K562 (cell line): ENCODE results near the gene HRC. TPM values are rescaled to one million over a fixed set of nuclear protein-coding genes. Genes with fewer than 3 reads are reported as not detected.

Source experiments
- ATAC-seq: fragments of 200-7000 bp; cut with Tn5 transposase; 3 replicates; pipeline ENCODE4 v1.9.1; 2020; ENCODE audit warnings: moderate library complexity
- BruUV-seq: library from RNA; stranded (reverse); fragments of 400-500 nt; replicated peaks from 2 replicates; lab custom pipeline; 2021; lab: Mats Ljungman, UMichigan
- CTCF ChIA-PET: fragments of 300-600 bp; formaldehyde crosslinking; extraction: SDS; loops from one replicate; lab custom pipeline; 2021; ENCODE audit warnings: low intra/inter-chr PET ratio; lab: Yijun Ruan, JAX
- POLR2A ChIA-PET: fragments of 300-600, 350-650 bp; sonication (Branson Sonifier 250); formaldehyde crosslinking; extraction: SDS; loops from one replicate; lab custom pipeline; 2021; ENCODE audit warnings: antibody characterized with exemption, inconsistent platforms; lab: Yijun Ruan, JAX
- DNase-seq, 4 experiments: peaks; one replicate each; pipeline versions ENCODE4 v3.0.0 to v3.0.0-alpha.2; 2011 to 2018; ENCODE audit warnings: low spot score in 3 of 4, mixed read lengths in 3 of 4; ENCODE audit errors: extremely low read depth in 1 of 4
- FAIRE-seq: peaks from 2 replicates; lab custom pipeline; 2011; peaks lifted over from hg19 to GRCh38; lab: Jason Lieb, UNC
- H2AFZ ChIP-seq: 2 replicates; pipeline ENCODE4 v1.6.0; 2011; ENCODE audit warnings: low read depth, low read length, control low read depth, inconsistent platforms
- H3K27ac ChIP-seq: fragments of 200-600 bp; 3 replicates; pipeline ENCODE4 v1.8.0; 2011; ENCODE audit warnings: low read depth, mild to moderate bottlenecking, control low read depth, inconsistent platforms, low read length, moderate library complexity, mixed read lengths; ENCODE audit errors: extremely low read depth
- H3K27me3 ChIP-seq, 2 experiments: fragments of 300-600 bp in 1 of 2; 2 replicates in 1 of 2; 3 replicates in 1 of 2; pipeline versions ENCODE4 v1.6.0 to v1.8.0; 2011; ENCODE audit warnings: inconsistent platforms in 2 of 2, low read length in 2 of 2, mild to moderate bottlenecking in 1 of 2, mixed read lengths in 1 of 2, moderate library complexity in 1 of 2; ENCODE audit not compliant: control insufficient read depth in 2 of 2, insufficient read depth in 2 of 2
- H3K36me3 ChIP-seq: fragments of 300-600 bp; 3 replicates; pipeline ENCODE4 v1.8.0; 2011; ENCODE audit warnings: mild to moderate bottlenecking, low read length, inconsistent platforms; ENCODE audit not compliant: control insufficient read depth, insufficient read depth
- H3K4me1 ChIP-seq, 2 experiments: fragments of 200-600 bp in 1 of 2; replicated peaks in 1 of 2; 2 replicates in 1 of 2; 3 replicates in 1 of 2; pipeline versions ENCODE4 v1.5.1 to v1.8.0; 2011; ENCODE audit warnings: inconsistent platforms in 2 of 2, low read length in 2 of 2, mild to moderate bottlenecking in 1 of 2, mixed read lengths in 1 of 2, moderate library complexity in 1 of 2; ENCODE audit not compliant: control insufficient read depth in 2 of 2, insufficient read depth in 2 of 2
- H3K4me2 ChIP-seq: 2 replicates; pipeline ENCODE4 v1.6.1; 2011; ENCODE audit warnings: low read length, control low read depth, inconsistent platforms, mixed read lengths; ENCODE audit not compliant: insufficient read depth
- H3K4me3 ChIP-seq: fragments of 200-600 bp; sonication (generic), shearing (Covaris generic); 2 replicates; pipeline ENCODE4 v1.5.1; 2016; ENCODE audit warnings: control low read depth, inconsistent platforms
- H3K79me2 ChIP-seq: fragments of 200-600 bp; 3 replicates; pipeline ENCODE4 v1.8.0; 2011; ENCODE audit warnings: low read length, inconsistent platforms; ENCODE audit not compliant: control insufficient read depth, insufficient read depth
- H3K9ac ChIP-seq, 2 experiments: 2 replicates each; pipeline versions ENCODE4 v1.6.0 to v1.6.1; 2011; ENCODE audit warnings: low read depth in 2 of 2, low read length in 2 of 2, control low read depth in 1 of 2, inconsistent platforms in 1 of 2, mild to moderate bottlenecking in 1 of 2, mixed read lengths in 1 of 2; ENCODE audit not compliant: insufficient read depth in 1 of 2
- H3K9me1 ChIP-seq: one replicate; pipeline ENCODE4 v1.6.0; 2011; ENCODE audit warnings: inconsistent platforms, mild to moderate bottlenecking, low read length, moderate library complexity; ENCODE audit not compliant: control insufficient read depth, insufficient read depth
- H3K9me3 ChIP-seq: replicated peaks from 2 replicates; pipeline ENCODE4 v1.5.1; 2011; ENCODE audit warnings: low read depth, low read length, inconsistent platforms; ENCODE audit not compliant: control insufficient read depth, insufficient read depth
- H4K20me1 ChIP-seq: replicated peaks from 2 replicates; pipeline ENCODE4 v1.6.1; 2011; ENCODE audit warnings: low read length, inconsistent platforms, mixed read lengths; ENCODE audit not compliant: control insufficient read depth, insufficient read depth
- ASH1L ChIP-seq: fragments of 450-650 bp; IDR thresholded peaks from 2 replicates; pipeline ENCODE4 v1.6.1; 2018; ENCODE audit warnings: borderline replicate concordance, mild to moderate bottlenecking, low read depth; ENCODE audit not compliant: partially characterized antibody
- CREM ChIP-seq: IDR thresholded peaks from 2 replicates; pipeline ENCODE4 v1.6.1; 2014; ENCODE audit warnings: antibody characterized with exemption, low read depth
- E2F1 ChIP-seq: sonication (generic); formaldehyde crosslinking; IDR thresholded peaks from 2 replicates; pipeline ENCODE4 v1.8.1; 2023; ENCODE audit warnings: mild to moderate bottlenecking, missing genetic modification reagents, moderate library complexity
- JUND ChIP-seq, 2 experiments: IDR thresholded peaks; 2 replicates in 1 of 2; 3 replicates in 1 of 2; pipeline ENCODE4 v1.6.1; 2011; ENCODE audit warnings: borderline replicate concordance in 2 of 2, low read depth in 2 of 2, low read length in 2 of 2, improper control_type of control experiment in 1 of 2, missing biosample characterization in 1 of 2, missing genetic modification characterization in 1 of 2, missing genetic modification reagents in 1 of 2
- MYC ChIP-seq, 2 experiments: fragments of 250-450 bp in 1 of 2; sonication (Bioruptor Pico) in 1 of 2; IDR thresholded peaks; 2 replicates each; pipeline versions ENCODE4 v1.5.1 to v1.6.1; 2012 to 2021; ENCODE audit warnings: low read depth in 2 of 2, borderline replicate concordance in 1 of 2, improper control_type of control experiment in 1 of 2, low read length in 1 of 2, mild to moderate bottlenecking in 1 of 2, moderate library complexity in 1 of 2
- NEUROD1 ChIP-seq: fragments of 150-350 bp; IDR thresholded peaks from 2 replicates; pipeline ENCODE4 v1.6.1; 2014; ENCODE audit warnings: borderline replicate concordance, low read length, low read depth; ENCODE audit not compliant: partially characterized antibody
- PHF20 ChIP-seq: fragments of 450-650 bp; IDR thresholded peaks from 2 replicates; pipeline ENCODE4 v1.6.1; 2018; ENCODE audit not compliant: partially characterized antibody
- PHF8 ChIP-seq: fragments of 200-600 bp; sonication (generic); IDR thresholded peaks from 2 replicates; pipeline ENCODE4 v1.6.1; 2012; ENCODE audit warnings: mixed run types, mild to moderate bottlenecking, inconsistent platforms, low read length, moderate library complexity, borderline replicate concordance
- POLR2A ChIP-seq: fragments of 450-650 bp; conservative IDR thresholded peaks from 2 replicates; pipeline ENCODE4 v1.6.1; 2016
- RCOR1 ChIP-seq, 2 experiments: IDR thresholded peaks; 2 replicates each; pipeline ENCODE4 v1.6.1; 2012; ENCODE audit warnings: low read depth in 2 of 2, low read length in 2 of 2, borderline replicate concordance in 1 of 2, improper control_type of control experiment in 1 of 2
- RNF219 ChIP-seq: fragments of 250-450 bp; sonication (Bioruptor Pico); IDR thresholded peaks from 2 replicates; pipeline ENCODE4 v1.5.0; 2022; ENCODE audit warnings: mild to moderate bottlenecking
- SP1 ChIP-seq: sonication (generic); formaldehyde crosslinking; IDR thresholded peaks from 2 replicates; pipeline ENCODE4 v1.8.1; 2022; ENCODE audit warnings: mild to moderate bottlenecking, missing genetic modification reagents
- SRF ChIP-seq, 2 experiments: fragments of 250-450, 450-650 bp in 1 of 2; sonication (Bioruptor Pico) in 1 of 2; sonication (generic) in 1 of 2; formaldehyde crosslinking; IDR thresholded peaks; 2 replicates each; pipeline versions ENCODE4 v1.5.0 to v1.5.1; 2020 to 2022; ENCODE audit warnings: mild to moderate bottlenecking in 1 of 2, missing genetic modification reagents in 1 of 2
- TFAP4 ChIP-seq: sonication (generic); formaldehyde crosslinking; IDR thresholded peaks from 2 replicates; pipeline ENCODE4 v1.8.0; 2022; ENCODE audit warnings: missing genetic modification reagents, mild to moderate bottlenecking, moderate library complexity, borderline replicate concordance
- WGBS: fragments of 100-300 bp; shearing (Covaris generic); methylation state at CpG from one replicate; pipeline ENCODE4 v1.1.6; 2016; ENCODE audit warnings: low coverage, mixed read lengths; ENCODE audit not compliant: insufficient coverage; ENCODE audit errors: missing lambda C conversion rate; 5-methylcytosine and 5-hydroxymethylcytosine counted together
- in situ Hi-C: fragments of 300-500 bp; cut with MboI; formaldehyde crosslinking; loops from 4 replicates; pipeline ENCODE4 v1.15.0; 2018; ENCODE audit warnings: inconsistent platforms, mixed read lengths
- intact Hi-C: fragments of 100-400 bp; cut with micrococcal nuclease; formaldehyde crosslinking; loops from 2 replicates; pipeline ENCODE4 v1.14.2; 2022
- polyA plus RNA-seq, 8 experiments: library from polyadenylated mRNA; depleted of rRNA in 4 of 8; stranded (reverse) in 5 of 8; unstranded in 3 of 8; fragments of >200 nt; fragmentation: Nextera tagmentation in 2 of 8; fragmentation: Illumina TruSeq in 1 of 8; extraction: Ambion mirVana in 2 of 8; extraction: Trizol in 1 of 8; gene quantifications; 2 replicates each; pipeline versions ENCODE4 v1.2.1 to v1.2.3, GENCODE V29; 2011 to 2014; ENCODE audit warnings: inconsistent platforms in 1 of 8, missing spikeins in 1 of 8
- total RNA-seq, 7 experiments: library from RNA; depleted of rRNA in 6 of 7; stranded (reverse); fragments of >200 nt in 6 of 7; fragmentation: Illumina TruSeq in 2 of 7; extraction: Trizol in 2 of 7; gene quantifications; 2 replicates each; pipeline versions ENCODE4 v1.2.1 to v1.2.3, GENCODE V29; 2011 to 2021; ENCODE audit warnings: low replicate concordance in 1 of 7

HRC gene
- total and polyA plus RNA-seq, 9 of the 15 experiments (the other 6 are each of a cell fraction or from before 2014, with no cell fraction given) = 0.66 to 18.7 (median 13.1) TPM

- no TSS peak for BruUV-seq
- Histone ChIP-seq H3K79me2 (peaks cover 3% of the 10 kb centered on the region; the same call in 2 of the 3 replicates), H3K27me3 (no peaks in the 10 kb centered on the region), H3K36me3 (no peaks in the 10 kb centered on the region), H3K9me1 (no peaks in the 10 kb centered on the region), H3K4me1 (peaks cover 14 to 44% of the 10 kb centered on the region in 2 experiments; a peak in 4 of 5 replicates), H2AFZ (peak overlapping the region; percentile 93), H3K9ac (peak overlapping the region in 1 of 2 experiments; percentile 45; a peak in 2 of 4 replicates), H3K4me3 (peak overlapping the region; percentile 46), H4K20me1 (no peaks in the 10 kb centered on the region), H3K4me2 (peak overlapping the region; percentile 85), H3K9me3 (no peaks in the 10 kb centered on the region), H3K27ac (peak overlapping the region; percentile 43; the same call in 1 of the 3 replicates)
- FAIRE-seq = peak; percentile 99
- ChIA-PET CTCF (interaction anchor here (0.6 kb wide), 1 partner anchor 43 kb away, joined by 3 read pairs; no protein-coding TSS in a partner anchor), POLR2A (interaction anchor here (0.6 to 0.9 kb wide), 4 partner anchors 9 to 614 kb away, joined by 3 to 5 read pairs (median 3); no protein-coding TSS in a partner anchor)
- WGBS = 12% methylated on average over 21 of the region's 21 CpGs
- in situ Hi-C loops (no loop called here), intact Hi-C loops (loop anchor here (2.0 kb wide), 1 partner anchor 14 kb away; no protein-coding TSS in a partner anchor)
- peak; percentile 77 to 97 (median 86) for DNase-seq
- ATAC-seq = peak; percentile 97
- TF ChIP-seq NEUROD1 = peak; percentile 67
- TF ChIP-seq E2F1 (CRISPR knock-in tag) = 0 out of 2 replicates have a peak, but pooled peaks have one; percentile 30
- peak; percentile 50; the same call in 1 of the 2 replicates for TF ChIP-seq TFAP4
- peak; percentile 14; the same call in 1 of the 2 replicates for TF ChIP-seq JUND (IDR thresholded peaks at IDR 0.05; ENCODE audit: borderline replicate concordance, low read depth, low read length)
- no peak for TF ChIP-seq JUND (tag; IDR thresholded peaks at IDR 0.05; ENCODE audit: borderline replicate concordance, low read depth, low read length)
- TF ChIP-seq PHF8 = peak; percentile 36; the same call in 1 of the 2 replicates
- peak; percentile 52; the same call in 1 of the 2 replicates for TF ChIP-seq SP1
- peak in 1 of 2 experiments; percentile 66; a peak in 2 of 4 replicates for TF ChIP-seq SRF (CRISPR knock-in tag; IDR thresholded peaks at IDR 0.05)
- no peak for TF ChIP-seq RNF219 (CRISPR knock-in tag)
- TF ChIP-seq POLR2A = peak; percentile 52
- TF ChIP-seq RCOR1 (IDR thresholded peaks at IDR 0.05; ENCODE audit: borderline replicate concordance in 1 of 2, low read depth in 2 of 2, low read length in 2 of 2) = peak in 1 of 2 experiments; percentile 42; a peak in 1 of 4 replicates
- 0 out of 2 replicates have a peak, but pooled peaks have one; percentile 22 for TF ChIP-seq MYC (IDR thresholded peaks at IDR 0.05; ENCODE audit: low read depth, low read length)
- no peak for TF ChIP-seq MYC (CRISPR knock-in tag; IDR thresholded peaks at IDR 0.05; ENCODE audit: borderline replicate concordance, low read depth)
- TF ChIP-seq CREM = peak; percentile 46; the same call in 1 of the 2 replicates
- TF ChIP-seq PHF20 = peak; percentile 66
- TF ChIP-seq ASH1L = peak; percentile 79
Measured at GRCh38 chr19:49142866-49143335, 12.3 kb downstream of the HRC start.
